Left kidney (tissue), 2 donors: Measurements from ENCODE around the gene AGRN. TPM values are rescaled to one million over a fixed set of nuclear protein-coding genes. Genes with fewer than 3 reads are reported as not detected.
"Not testable (repeated sequence)": the region's sequence is repeated elsewhere in the genome, so short reads cannot be mapped to it uniquely, and the experiment has no call there.

ENCODE experiments used
- DNase-seq: peaks from one replicate; pipeline ENCODE4 v3.0.0-alpha.2; 2013
- polyA plus RNA-seq: library from polyadenylated mRNA; unstranded; fragments of 120-200 nt; gene quantifications from one replicate; pipeline ENCODE4 v1.2.1, GENCODE V29; 2013; ENCODE audit not compliant: insufficient read length

AGRN gene
- polyA plus RNA-seq, 1 donor: 223 TPM

- no peak for DNase-seq
These were observed 45.5 kb downstream of the AGRN start for GRCh38 chr1:1065265-1065939.

GRCh38 chr1:1065940-1066304 lies 46.0 kb downstream of the AGRN start:
- DNase-seq: not testable (repeated sequence)

GRCh38 chr1:1066403-1067283 lies 46.7 kb downstream of the AGRN start:
- no peak for DNase-seq

- no peak for DNase-seq
These were observed 47.5 kb downstream of the AGRN start for GRCh38 chr1:1067284-1067859.

GRCh38 chr1:1067860-1068516 lies 48.1 kb downstream of the AGRN start:
- no peak for DNase-seq

- DNase-seq: no peak
These were observed 48.7 kb downstream of the AGRN start for GRCh38 chr1:1068517-1069055.

- no peak for DNase-seq
These were observed 49.3 kb downstream of the AGRN start for GRCh38 chr1:1069056-1069710.

- no peak for DNase-seq
These were observed 50.1 kb downstream of the AGRN start for GRCh38 chr1:1069711-1070676.

GRCh38 chr1:1071486-1072298 lies 51.8 kb downstream of the AGRN start:
- no peak for DNase-seq

- DNase-seq: no peak
These were observed 52.5 kb downstream of the AGRN start for GRCh38 chr1:1072299-1072848.

GRCh38 chr1:1072849-1073742 lies 53.2 kb downstream of the AGRN start:
- no peak for DNase-seq

- DNase-seq: no peak
These were observed 54.0 kb downstream of the AGRN start, which contains the start of gene RNF223 for GRCh38 chr1:1073743-1074587. Gene RNF223, minus strand, starts transcription at chr1:1074306. Its CDS starts 1,740 bp downstream, at chr1:1072566.

- no peak for DNase-seq
These were observed 54.8 kb downstream of the AGRN start for GRCh38 chr1:1074631-1075147.

GRCh38 chr1:1075148-1075935 lies 55.4 kb downstream of the AGRN start:
- DNase-seq: no peak

- DNase-seq: not testable (repeated sequence)
These were observed 57.5 kb downstream of the AGRN start for GRCh38 chr1:1077396-1077795.
